ENCODE results near the gene SLC23A3. TPM values are rescaled to one million over a fixed set of nuclear protein-coding genes. Genes with fewer than 3 reads are reported as not detected.

SLC23A3 gene, protein sequence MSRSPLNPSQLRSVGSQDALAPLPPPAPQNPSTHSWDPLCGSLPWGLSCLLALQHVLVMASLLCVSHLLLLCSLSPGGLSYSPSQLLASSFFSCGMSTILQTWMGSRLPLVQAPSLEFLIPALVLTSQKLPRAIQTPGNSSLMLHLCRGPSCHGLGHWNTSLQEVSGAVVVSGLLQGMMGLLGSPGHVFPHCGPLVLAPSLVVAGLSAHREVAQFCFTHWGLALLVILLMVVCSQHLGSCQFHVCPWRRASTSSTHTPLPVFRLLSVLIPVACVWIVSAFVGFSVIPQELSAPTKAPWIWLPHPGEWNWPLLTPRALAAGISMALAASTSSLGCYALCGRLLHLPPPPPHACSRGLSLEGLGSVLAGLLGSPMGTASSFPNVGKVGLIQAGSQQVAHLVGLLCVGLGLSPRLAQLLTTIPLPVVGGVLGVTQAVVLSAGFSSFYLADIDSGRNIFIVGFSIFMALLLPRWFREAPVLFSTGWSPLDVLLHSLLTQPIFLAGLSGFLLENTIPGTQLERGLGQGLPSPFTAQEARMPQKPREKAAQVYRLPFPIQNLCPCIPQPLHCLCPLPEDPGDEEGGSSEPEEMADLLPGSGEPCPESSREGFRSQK
- 0.48 to 2.4 TPM (median 1.4 TPM) in 3 replicates for polyA plus RNA-seq
- 0.90 TPM for polyA plus RNA-seq (2011; ENCODE audit: low read depth)
- 0.13 and 0.14 TPM in 2 replicates for polyA plus RNA-seq (2011; cell fraction: cytosol; rRNA removed)
- 9.1 and 10.2 TPM in 2 replicates for polyA plus RNA-seq (2011; cell fraction: nucleus; rRNA removed)
- 0.40 and 4.9 TPM in 2 replicates for polyA plus RNA-seq (2012; ENCODE audit: low replicate concordance)
- polyA minus RNA-seq, result 0.39 to 1.8 TPM (median 1.4 TPM) in 3 replicates
- not detected for polyA minus RNA-seq (2011; cell fraction: cytosol; rRNA and poly(A)+ RNA removed)
- polyA minus RNA-seq (2011; cell fraction: nucleus; rRNA and poly(A)+ RNA removed), result 2.2 and 2.9 TPM in 2 replicates

DNA sequence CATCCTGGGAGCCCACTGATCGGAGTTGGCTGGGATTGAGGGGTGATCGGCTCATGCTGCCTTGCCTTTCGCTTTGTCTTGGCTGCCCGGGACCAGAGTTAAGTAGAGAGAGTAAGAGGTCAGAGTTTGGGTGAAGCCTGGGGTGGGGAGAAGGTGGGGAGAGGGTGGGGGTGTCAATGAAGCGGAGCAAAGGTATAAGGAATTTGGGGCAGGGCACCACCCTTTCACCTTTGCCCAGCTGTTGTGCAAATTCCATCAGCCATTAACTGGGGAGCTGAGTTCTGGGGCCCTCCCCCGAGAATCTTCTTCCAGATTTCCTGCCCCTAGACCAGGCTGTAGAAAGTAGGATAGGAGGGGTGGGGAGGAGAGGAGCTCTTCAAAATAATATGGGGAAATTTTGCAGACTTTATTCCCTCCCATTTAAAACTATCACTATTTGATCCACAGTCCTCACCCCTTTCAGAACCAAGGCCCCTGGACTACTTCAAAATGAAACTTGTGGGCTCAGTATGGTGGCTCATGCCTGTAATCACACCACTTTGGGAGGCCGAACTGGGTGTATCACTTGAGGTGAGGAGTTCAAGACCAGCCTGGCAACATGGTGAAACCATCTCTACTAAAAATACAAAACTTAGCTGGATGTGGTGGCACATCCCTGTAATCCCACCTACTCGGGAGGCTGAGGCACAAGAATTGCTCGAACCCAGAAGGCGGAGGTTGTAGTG, at the start of gene SLC23A3:
Gene SLC23A3, minus strand, starts transcription at position 100 of the 725 bp plus-strand sequence. Its CDS starts 45 bp downstream, at position 55.
- no peaks in the 10 kb centered on the region for H3K27me3 ChIP-seq (ENCODE audit: control insufficient read depth, extremely low read depth, insufficient read depth, low read length)
- H3K4me1 ChIP-seq (ENCODE audit: control insufficient read depth, extremely low read depth, insufficient read depth, low read length), result no peaks in the 10 kb centered on the region
- no peak within 1 kb of the TSS for H3K27ac ChIP-seq (ENCODE audit: control insufficient read depth, insufficient read depth, low read length)
- TF ChIP-seq EZH2 (IDR thresholded peaks at IDR 0.05; ENCODE audit: low read length), result no peak
- TF ChIP-seq, protein P1, sequence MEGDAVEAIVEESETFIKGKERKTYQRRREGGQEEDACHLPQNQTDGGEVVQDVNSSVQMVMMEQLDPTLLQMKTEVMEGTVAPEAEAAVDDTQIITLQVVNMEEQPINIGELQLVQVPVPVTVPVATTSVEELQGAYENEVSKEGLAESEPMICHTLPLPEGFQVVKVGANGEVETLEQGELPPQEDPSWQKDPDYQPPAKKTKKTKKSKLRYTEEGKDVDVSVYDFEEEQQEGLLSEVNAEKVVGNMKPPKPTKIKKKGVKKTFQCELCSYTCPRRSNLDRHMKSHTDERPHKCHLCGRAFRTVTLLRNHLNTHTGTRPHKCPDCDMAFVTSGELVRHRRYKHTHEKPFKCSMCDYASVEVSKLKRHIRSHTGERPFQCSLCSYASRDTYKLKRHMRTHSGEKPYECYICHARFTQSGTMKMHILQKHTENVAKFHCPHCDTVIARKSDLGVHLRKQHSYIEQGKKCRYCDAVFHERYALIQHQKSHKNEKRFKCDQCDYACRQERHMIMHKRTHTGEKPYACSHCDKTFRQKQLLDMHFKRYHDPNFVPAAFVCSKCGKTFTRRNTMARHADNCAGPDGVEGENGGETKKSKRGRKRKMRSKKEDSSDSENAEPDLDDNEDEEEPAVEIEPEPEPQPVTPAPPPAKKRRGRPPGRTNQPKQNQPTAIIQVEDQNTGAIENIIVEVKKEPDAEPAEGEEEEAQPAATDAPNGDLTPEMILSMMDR (optimal IDR thresholded peaks at IDR 0.05 in 1 of 3, IDR thresholded peaks at IDR 0.05 in 1 of 3, conservative IDR thresholded peaks at IDR 0.05 in 1 of 3; ENCODE audit: extremely low read depth in 1 of 3, insufficient read depth in 2 of 3, low read length in 3 of 3), result no peak
- H3K4me2 ChIP-seq (ENCODE audit: control insufficient read depth, extremely low read depth, insufficient read depth, low read depth, low read length), result no peak within 1 kb of the TSS
- no peak within 1 kb of the TSS for H3K9ac ChIP-seq (ENCODE audit: control insufficient read depth, extremely low read depth, insufficient read depth, low read length)
- no peaks in the 10 kb centered on the region for H3K9me3 ChIP-seq (ENCODE audit: control insufficient read depth, low read depth, low read length)
- DNase-seq (ENCODE audit: low read depth, low spot score) (no peak), FAIRE-seq (no peak)
- H3K79me2 ChIP-seq (ENCODE audit: control insufficient read depth, insufficient read depth, low read length), result peaks cover 2% of the 10 kb centered on the region
- H3K9me1 ChIP-seq (ENCODE audit: control insufficient read depth, extremely low read depth, insufficient read depth, low read length), result no peaks in the 10 kb centered on the region
- peaks cover 15 to 21% of the 10 kb centered on the region in 2 experiments for H3K36me3 ChIP-seq (ENCODE audit: control insufficient read depth in 2 of 2, extremely low read depth in 1 of 2, insufficient read depth in 2 of 2, low read length in 2 of 2)
- H4K20me1 ChIP-seq (ENCODE audit: control insufficient read depth, extremely low read depth, insufficient read depth, low read length), result no peaks in the 10 kb centered on the region
- dilution Hi-C loops (cut with MboI; ENCODE audit: extremely low pct_ligation_motif_present, low sequenced_read_pairs), result no loop called here
- no peak within 1 kb of the TSS for H2AFZ ChIP-seq (ENCODE audit: control insufficient read depth, low read length)
- H3K4me3 ChIP-seq (ENCODE audit: control insufficient read depth in 2 of 3, extremely low read depth in 1 of 3, insufficient read depth in 2 of 3, low read depth in 1 of 3, low read length in 3 of 3), result no peak within 1 kb of the TSS

DNA sequence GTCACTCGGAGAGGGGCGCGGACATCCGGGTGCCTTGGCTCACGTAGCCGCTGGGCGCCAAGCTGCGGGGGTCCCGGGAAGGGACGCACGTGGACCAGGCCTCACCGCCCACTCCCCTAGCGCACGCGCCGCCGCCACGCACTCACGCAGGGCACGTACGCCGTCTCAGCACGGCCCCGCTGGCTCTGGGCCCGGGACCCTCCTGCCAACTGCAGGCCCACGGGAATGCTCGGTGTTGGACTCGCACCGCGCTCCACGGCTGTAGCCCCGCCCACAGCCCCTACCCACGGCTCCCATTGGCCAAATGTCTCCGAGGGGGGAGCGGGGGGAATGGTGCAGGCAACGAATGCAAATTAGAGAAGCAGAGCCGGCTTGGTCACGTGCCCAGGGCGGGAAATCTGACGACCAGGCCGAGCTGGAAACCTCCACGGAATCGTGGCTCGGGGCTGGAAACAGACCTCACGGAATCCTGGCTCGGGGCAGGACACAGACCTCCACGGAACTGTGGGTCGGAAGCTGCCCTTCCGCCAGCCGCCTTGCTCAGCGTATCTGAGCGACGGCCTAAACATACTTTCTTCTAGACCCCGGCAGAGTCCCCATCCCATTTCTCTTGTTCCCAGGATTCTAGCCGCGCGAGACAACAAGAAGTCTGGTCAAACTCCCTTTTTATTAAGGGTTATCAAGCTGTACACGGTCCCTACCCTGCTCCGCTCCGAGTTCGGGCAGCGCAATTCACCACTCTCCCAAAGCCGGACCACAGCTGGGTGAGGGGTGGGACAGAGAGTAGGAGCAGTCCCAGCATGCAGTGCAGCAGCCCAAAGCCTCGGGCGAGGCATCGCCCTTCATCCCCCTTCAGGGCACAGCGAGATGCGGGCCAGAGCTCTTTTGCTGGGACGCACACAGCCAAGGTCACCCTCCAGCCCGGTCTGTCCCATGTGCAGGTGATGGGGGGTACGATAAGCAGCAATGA, 49.2 kb upstream of the SLC23A3 start, which contains the start of gene ABCB6:
Gene ABCB6, minus strand, starts transcription at position 227 of the 970 bp plus-strand sequence. CDS start 285 bp downstream, outside the sequence.
- FAIRE-seq (no peak), DNase-seq (ENCODE audit: low read depth, low spot score) (no peak)
- Histone ChIP-seq H3K9ac (ENCODE audit: control insufficient read depth, extremely low read depth, insufficient read depth, low read length) (peak within 1 kb of the TSS; percentile 59), H3K9me1 (ENCODE audit: control insufficient read depth, extremely low read depth, insufficient read depth, low read length) (no peaks in the 10 kb centered on the region), H3K27ac (ENCODE audit: control insufficient read depth, insufficient read depth, low read length) (peak within 1 kb of the TSS; percentile 54), H3K27me3 (ENCODE audit: control insufficient read depth, extremely low read depth, insufficient read depth, low read length) (no peaks in the 10 kb centered on the region), H3K79me2 (ENCODE audit: control insufficient read depth, insufficient read depth, low read length) (no peaks in the 10 kb centered on the region), H3K4me2 (ENCODE audit: control insufficient read depth, extremely low read depth, insufficient read depth, low read depth, low read length) (peak within 1 kb of the TSS; percentile 81), H4K20me1 (ENCODE audit: control insufficient read depth, extremely low read depth, insufficient read depth, low read length) (no peaks in the 10 kb centered on the region), H3K4me1 (ENCODE audit: control insufficient read depth, extremely low read depth, insufficient read depth, low read length) (peaks cover 18% of the 10 kb centered on the region), H3K36me3 (ENCODE audit: control insufficient read depth in 2 of 2, extremely low read depth in 1 of 2, insufficient read depth in 2 of 2, low read length in 2 of 2) (peaks cover 21 to 40% of the 10 kb centered on the region in 2 experiments), H3K4me3 (ENCODE audit: control insufficient read depth in 2 of 3, extremely low read depth in 1 of 3, insufficient read depth in 2 of 3, low read depth in 1 of 3, low read length in 3 of 3) (peak within 1 kb of the TSS; percentile 25 to 69 (median 55)), H3K9me3 (ENCODE audit: control insufficient read depth, low read depth, low read length) (no peaks in the 10 kb centered on the region), H2AFZ (ENCODE audit: control insufficient read depth, low read length) (peak within 1 kb of the TSS; percentile 26)
- dilution Hi-C loops (cut with MboI; ENCODE audit: extremely low pct_ligation_motif_present, low sequenced_read_pairs), result no loop called here
- TF ChIP-seq EZH2 (IDR thresholded peaks at IDR 0.05; ENCODE audit: low read length), result no peak
- TF ChIP-seq, protein P1 (optimal IDR thresholded peaks at IDR 0.05 in 1 of 3, IDR thresholded peaks at IDR 0.05 in 1 of 3, conservative IDR thresholded peaks at IDR 0.05 in 1 of 3; ENCODE audit: extremely low read depth in 1 of 3, insufficient read depth in 2 of 3, low read length in 3 of 3), result no peak

All from keratinocyte (primary cell).